GM12891 (cell line): ENCODE results near the gene MESP2.

ENCODE experiments used
- POLR2AphosphoS5 ChIP-seq: IDR thresholded peaks from 2 replicates; pipeline ENCODE4 v1.6.1; 2011; ENCODE audit warnings: low read depth, low read length, control low read depth
- TAF1 ChIP-seq: IDR thresholded peaks from 2 replicates; pipeline ENCODE4 v1.6.1; 2011; ENCODE audit warnings: low read depth, low read length, control low read depth

DNA sequence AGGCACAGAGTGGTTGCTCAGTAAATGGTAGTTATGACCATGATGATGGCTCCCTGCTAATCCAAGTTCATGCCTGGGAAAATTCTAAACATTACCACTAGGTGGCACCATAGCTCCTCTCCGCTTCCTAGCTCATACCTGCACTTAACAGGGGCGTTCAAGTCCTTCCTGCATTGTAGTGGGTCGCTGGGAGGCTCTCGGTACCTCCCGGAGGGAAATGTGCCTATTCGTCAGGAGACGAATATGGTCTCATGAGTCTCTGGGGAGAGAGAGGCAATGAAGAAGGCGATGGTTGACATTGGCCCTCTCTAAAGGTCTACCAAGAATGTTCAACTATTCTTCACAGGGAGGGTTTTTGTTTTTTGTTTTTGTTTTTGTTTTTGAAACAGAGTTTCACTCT is 36.0 kb upstream of the MESP2 start:
- TF ChIP-seq TAF1 (no peak), POLR2AphosphoS5 (no peak)
